ENCODE data around the gene FARS2. TPM values are rescaled to one million over a fixed set of nuclear protein-coding genes. Genes with fewer than 3 reads are reported as not detected.

The FARS2 gene
- total and polyA plus RNA-seq, 7 donors: 10.6 to 17.5 (median 14.4) TPM

GRCh38 chr6:5412663-5413062 lies 151.3 kb downstream of the FARS2 start:
- H3K9me3 ChIP-seq: no peaks in the 10 kb centered on the region
- no peak for ATAC-seq
- H3K36me3 ChIP-seq (ENCODE audit: insufficient read depth in 1 of 2, low read depth in 1 of 2): no peaks in the 10 kb centered on the region
- no peaks in the 10 kb centered on the region for H3K4me1 ChIP-seq
- intact Hi-C loops (cut with DNase I): no loop called here
- no peak for TF ChIP-seq CTCF (IDR thresholded peaks at IDR 0.05)
- H3K27me3 ChIP-seq (ENCODE audit: insufficient read depth in 3 of 3, low read length in 2 of 3): no peaks in the 10 kb centered on the region
- H3K4me3 ChIP-seq: no peak overlapping the region
- 90 to 93% (median 91%) methylated on average over 7 of the region's 7 CpGs for WGBS, 3 donors
- no peak overlapping the region for H3K27ac ChIP-seq
- DNase-seq: no peak

- ATAC-seq (no peak), DNase-seq (no peak)
- Histone ChIP-seq H3K4me3 (no peak overlapping the region), H3K27me3 (ENCODE audit: insufficient read depth in 3 of 3, low read length in 2 of 3) (no peaks in the 10 kb centered on the region), H3K9me3 (no peaks in the 10 kb centered on the region), H3K4me1 (no peaks in the 10 kb centered on the region), H3K27ac (no peak overlapping the region), H3K36me3 (ENCODE audit: insufficient read depth in 1 of 2, low read depth in 1 of 2) (no peaks in the 10 kb centered on the region)
- no peak for TF ChIP-seq CTCF (IDR thresholded peaks at IDR 0.05)
- WGBS, 3 donors: 79 to 84% (median 81%) methylated on average over 4 of the region's 4 CpGs
- intact Hi-C loops (cut with DNase I): no loop called here
Measured at GRCh38 chr6:5416250-5416649, 154.9 kb downstream of the FARS2 start.

GRCh38 chr6:5422321-5422915 lies 161.1 kb downstream of the FARS2 start:
- no peaks in the 10 kb centered on the region for H3K4me1 ChIP-seq
- no peak overlapping the region for H3K27ac ChIP-seq
- TF ChIP-seq CTCF (IDR thresholded peaks at IDR 0.05): peak; percentile 53
- no peaks in the 10 kb centered on the region for H3K9me3 ChIP-seq
- no peaks in the 10 kb centered on the region for H3K27me3 ChIP-seq (ENCODE audit: insufficient read depth in 3 of 3, low read length in 2 of 3)
- peak; percentile 57 to 90 (median 86) for ATAC-seq
- no peaks in the 10 kb centered on the region for H3K36me3 ChIP-seq (ENCODE audit: insufficient read depth in 1 of 2, low read depth in 1 of 2)
- H3K4me3 ChIP-seq: no peak overlapping the region
- WGBS, 3 donors: 59 to 79% (median 60%) methylated on average over 5 of the region's 5 CpGs
- DNase-seq: no peak
- intact Hi-C loops (cut with DNase I): loop anchor here in 1 of 2 donors (10.0 kb wide), 1 partner anchor 102 kb away; no protein-coding TSS in a partner anchor

- H3K27ac ChIP-seq: no peak overlapping the region
- no peaks in the 10 kb centered on the region for H3K9me3 ChIP-seq
- H3K27me3 ChIP-seq (ENCODE audit: insufficient read depth in 3 of 3, low read length in 2 of 3): no peaks in the 10 kb centered on the region
- H3K36me3 ChIP-seq (ENCODE audit: insufficient read depth in 1 of 2, low read depth in 1 of 2): no peaks in the 10 kb centered on the region
- H3K4me3 ChIP-seq: no peak overlapping the region
- no peak for TF ChIP-seq CTCF (IDR thresholded peaks at IDR 0.05)
- 78 to 83% (median 82%) methylated on average over 4 of the region's 4 CpGs for WGBS, 3 donors
- H3K4me1 ChIP-seq: no peaks in the 10 kb centered on the region
- no peak for DNase-seq
- ATAC-seq: no peak
- intact Hi-C loops (cut with DNase I): loop anchor here in 1 of 2 donors (10.0 kb wide), 1 partner anchor 102 kb away; no protein-coding TSS in a partner anchor
Measured at GRCh38 chr6:5423251-5423650, 161.9 kb downstream of the FARS2 start.

DNA sequence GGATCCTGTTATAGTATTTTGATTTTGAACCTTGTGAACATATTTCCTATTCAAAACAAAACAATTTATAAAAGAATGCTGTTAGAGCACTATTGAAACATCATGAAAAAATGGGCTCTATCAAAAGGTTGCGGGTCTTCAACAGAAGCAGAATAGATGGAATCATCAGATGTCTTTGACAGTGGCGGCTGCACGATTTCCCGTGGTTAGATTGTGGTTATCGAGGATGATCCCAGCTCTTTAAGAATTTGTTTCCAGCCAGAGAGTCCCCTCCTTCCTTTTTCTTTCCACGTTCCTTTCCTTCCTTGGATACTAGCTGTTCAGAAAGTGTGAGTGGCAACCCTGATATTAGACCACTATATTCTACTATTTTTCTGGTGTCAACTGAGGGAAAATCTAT lies 163.4 kb downstream of the FARS2 start:
- Histone ChIP-seq H3K4me1 (no peaks in the 10 kb centered on the region), H3K27me3 (ENCODE audit: insufficient read depth in 3 of 3, low read length in 2 of 3) (no peaks in the 10 kb centered on the region), H3K36me3 (ENCODE audit: insufficient read depth in 1 of 2, low read depth in 1 of 2) (no peaks in the 10 kb centered on the region), H3K9me3 (no peaks in the 10 kb centered on the region), H3K4me3 (no peak overlapping the region), H3K27ac (no peak overlapping the region)
- WGBS, 3 donors: 93 to 96% (median 95%) methylated on average over 6 of the region's 6 CpGs
- no peak for TF ChIP-seq CTCF (IDR thresholded peaks at IDR 0.05)
- DNase-seq (no peak), ATAC-seq (no peak)
- intact Hi-C loops (cut with DNase I): loop anchor here in 1 of 2 donors (10.0 kb wide), 1 partner anchor 100 kb away; no protein-coding TSS in a partner anchor
